Liver (tissue), 3 donors: Measurements from ENCODE around the gene SKAP2.

Experiments used
- FOXA1 ChIP-seq: IDR thresholded peaks from 2 replicates; pipeline ENCODE4 v1.6.1; 2016; ENCODE audit warnings: antibody characterized with exemption
- GABPA ChIP-seq, 2 donors: IDR thresholded peaks in 1 of 2; conservative IDR thresholded peaks in 1 of 2; 2 replicates each; pipeline ENCODE4 v1.6.1; 2016; ENCODE audit warnings: antibody characterized with exemption in 2 of 2, mild to moderate bottlenecking in 1 of 2, moderate library complexity in 1 of 2
- JUND ChIP-seq, 2 donors: IDR thresholded peaks; 2 replicates each; pipeline ENCODE4 v1.6.1; 2016; ENCODE audit warnings: antibody characterized with exemption in 2 of 2
- RAD21 ChIP-seq, 2 donors: IDR thresholded peaks; 2 replicates each; pipeline ENCODE4 v1.6.1; 2016; ENCODE audit warnings: antibody characterized with exemption in 2 of 2, mild to moderate bottlenecking in 2 of 2
- TAF1 ChIP-seq: conservative IDR thresholded peaks from 2 replicates; pipeline ENCODE4 v1.6.1; 2016; ENCODE audit warnings: antibody characterized with exemption, mild to moderate bottlenecking
- YY1 ChIP-seq: IDR thresholded peaks from 2 replicates; pipeline ENCODE4 v1.6.1; 2016; ENCODE audit warnings: antibody characterized with exemption, mild to moderate bottlenecking
- TF ChIP-seq, protein P1 (sequence below): fragments of 150-350 bp; IDR thresholded peaks from 2 replicates; pipeline ENCODE4 v1.5.1; 2017; ENCODE audit warnings: improper control_type of control experiment, low read depth, low read length; ENCODE audit not compliant: missing input control
- TF ChIP-seq, protein P2 (sequence below): IDR thresholded peaks from 2 replicates; pipeline ENCODE4 v1.6.1; 2016; ENCODE audit warnings: antibody characterized with exemption
- TF ChIP-seq, protein P3 (sequence below): IDR thresholded peaks from 2 replicates; pipeline ENCODE4 v1.6.1; 2016; ENCODE audit warnings: antibody characterized with exemption, mild to moderate bottlenecking
- TF ChIP-seq, protein P4 (sequence below): IDR thresholded peaks from 2 replicates; pipeline ENCODE4 v1.6.1; 2016; ENCODE audit warnings: antibody characterized with exemption
- donor health status: healthy.
- donor health status: healthy.

DNA sequence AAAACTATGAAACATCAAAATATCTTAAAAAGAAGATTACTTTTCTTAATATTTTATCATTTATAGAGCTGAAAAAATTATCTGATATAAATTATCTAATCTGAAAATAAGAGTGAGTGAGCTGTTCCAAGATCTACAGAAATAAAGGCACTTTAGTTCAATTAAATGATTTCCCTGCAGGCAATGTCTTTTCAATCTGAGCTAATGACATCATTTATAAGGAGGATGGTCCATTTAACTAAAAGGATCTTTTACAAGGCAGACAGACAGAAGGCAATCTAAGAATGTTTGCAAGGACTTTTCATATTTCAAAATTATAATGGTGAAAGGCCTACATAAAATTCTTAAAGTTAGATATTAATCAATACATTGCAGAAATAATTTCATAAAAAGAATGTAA is 71.8 kb downstream of the SKAP2 start:
- TF ChIP-seq, protein P1, sequence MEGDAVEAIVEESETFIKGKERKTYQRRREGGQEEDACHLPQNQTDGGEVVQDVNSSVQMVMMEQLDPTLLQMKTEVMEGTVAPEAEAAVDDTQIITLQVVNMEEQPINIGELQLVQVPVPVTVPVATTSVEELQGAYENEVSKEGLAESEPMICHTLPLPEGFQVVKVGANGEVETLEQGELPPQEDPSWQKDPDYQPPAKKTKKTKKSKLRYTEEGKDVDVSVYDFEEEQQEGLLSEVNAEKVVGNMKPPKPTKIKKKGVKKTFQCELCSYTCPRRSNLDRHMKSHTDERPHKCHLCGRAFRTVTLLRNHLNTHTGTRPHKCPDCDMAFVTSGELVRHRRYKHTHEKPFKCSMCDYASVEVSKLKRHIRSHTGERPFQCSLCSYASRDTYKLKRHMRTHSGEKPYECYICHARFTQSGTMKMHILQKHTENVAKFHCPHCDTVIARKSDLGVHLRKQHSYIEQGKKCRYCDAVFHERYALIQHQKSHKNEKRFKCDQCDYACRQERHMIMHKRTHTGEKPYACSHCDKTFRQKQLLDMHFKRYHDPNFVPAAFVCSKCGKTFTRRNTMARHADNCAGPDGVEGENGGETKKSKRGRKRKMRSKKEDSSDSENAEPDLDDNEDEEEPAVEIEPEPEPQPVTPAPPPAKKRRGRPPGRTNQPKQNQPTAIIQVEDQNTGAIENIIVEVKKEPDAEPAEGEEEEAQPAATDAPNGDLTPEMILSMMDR = no peak
- TF ChIP-seq GABPA (IDR thresholded peaks at IDR 0.05 in 1 of 2, conservative IDR thresholded peaks at IDR 0.05 in 1 of 2) (no peak), RAD21 (IDR thresholded peaks at IDR 0.05) (no peak), YY1 (no peak), TAF1 (no peak), FOXA1 (no peak), JUND (IDR thresholded peaks at IDR 0.05) (no peak)
- TF ChIP-seq, protein P2, sequence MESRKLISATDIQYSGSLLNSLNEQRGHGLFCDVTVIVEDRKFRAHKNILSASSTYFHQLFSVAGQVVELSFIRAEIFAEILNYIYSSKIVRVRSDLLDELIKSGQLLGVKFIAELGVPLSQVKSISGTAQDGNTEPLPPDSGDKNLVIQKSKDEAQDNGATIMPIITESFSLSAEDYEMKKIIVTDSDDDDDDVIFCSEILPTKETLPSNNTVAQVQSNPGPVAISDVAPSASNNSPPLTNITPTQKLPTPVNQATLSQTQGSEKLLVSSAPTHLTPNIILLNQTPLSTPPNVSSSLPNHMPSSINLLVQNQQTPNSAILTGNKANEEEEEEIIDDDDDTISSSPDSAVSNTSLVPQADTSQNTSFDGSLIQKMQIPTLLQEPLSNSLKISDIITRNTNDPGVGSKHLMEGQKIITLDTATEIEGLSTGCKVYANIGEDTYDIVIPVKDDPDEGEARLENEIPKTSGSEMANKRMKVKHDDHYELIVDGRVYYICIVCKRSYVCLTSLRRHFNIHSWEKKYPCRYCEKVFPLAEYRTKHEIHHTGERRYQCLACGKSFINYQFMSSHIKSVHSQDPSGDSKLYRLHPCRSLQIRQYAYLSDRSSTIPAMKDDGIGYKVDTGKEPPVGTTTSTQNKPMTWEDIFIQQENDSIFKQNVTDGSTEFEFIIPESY = no peak
- TF ChIP-seq, protein P3, sequence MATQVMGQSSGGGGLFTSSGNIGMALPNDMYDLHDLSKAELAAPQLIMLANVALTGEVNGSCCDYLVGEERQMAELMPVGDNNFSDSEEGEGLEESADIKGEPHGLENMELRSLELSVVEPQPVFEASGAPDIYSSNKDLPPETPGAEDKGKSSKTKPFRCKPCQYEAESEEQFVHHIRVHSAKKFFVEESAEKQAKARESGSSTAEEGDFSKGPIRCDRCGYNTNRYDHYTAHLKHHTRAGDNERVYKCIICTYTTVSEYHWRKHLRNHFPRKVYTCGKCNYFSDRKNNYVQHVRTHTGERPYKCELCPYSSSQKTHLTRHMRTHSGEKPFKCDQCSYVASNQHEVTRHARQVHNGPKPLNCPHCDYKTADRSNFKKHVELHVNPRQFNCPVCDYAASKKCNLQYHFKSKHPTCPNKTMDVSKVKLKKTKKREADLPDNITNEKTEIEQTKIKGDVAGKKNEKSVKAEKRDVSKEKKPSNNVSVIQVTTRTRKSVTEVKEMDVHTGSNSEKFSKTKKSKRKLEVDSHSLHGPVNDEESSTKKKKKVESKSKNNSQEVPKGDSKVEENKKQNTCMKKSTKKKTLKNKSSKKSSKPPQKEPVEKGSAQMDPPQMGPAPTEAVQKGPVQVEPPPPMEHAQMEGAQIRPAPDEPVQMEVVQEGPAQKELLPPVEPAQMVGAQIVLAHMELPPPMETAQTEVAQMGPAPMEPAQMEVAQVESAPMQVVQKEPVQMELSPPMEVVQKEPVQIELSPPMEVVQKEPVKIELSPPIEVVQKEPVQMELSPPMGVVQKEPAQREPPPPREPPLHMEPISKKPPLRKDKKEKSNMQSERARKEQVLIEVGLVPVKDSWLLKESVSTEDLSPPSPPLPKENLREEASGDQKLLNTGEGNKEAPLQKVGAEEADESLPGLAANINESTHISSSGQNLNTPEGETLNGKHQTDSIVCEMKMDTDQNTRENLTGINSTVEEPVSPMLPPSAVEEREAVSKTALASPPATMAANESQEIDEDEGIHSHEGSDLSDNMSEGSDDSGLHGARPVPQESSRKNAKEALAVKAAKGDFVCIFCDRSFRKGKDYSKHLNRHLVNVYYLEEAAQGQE = no peak
- TF ChIP-seq, protein P4, sequence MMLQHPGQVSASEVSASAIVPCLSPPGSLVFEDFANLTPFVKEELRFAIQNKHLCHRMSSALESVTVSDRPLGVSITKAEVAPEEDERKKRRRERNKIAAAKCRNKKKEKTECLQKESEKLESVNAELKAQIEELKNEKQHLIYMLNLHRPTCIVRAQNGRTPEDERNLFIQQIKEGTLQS = no peak
